Activated CD8-positive, alpha-beta memory T cell treated with anti-CD3 and anti-CD28 coated beads for 1 hour (primary cell): Measurements from ENCODE around the gene NAPA.

Experiments used
- DNase-seq, 2 donors: peaks; one replicate each; pipeline ENCODE4 v3.0.0-alpha.2; 2020; ENCODE audit warnings: low read depth in 1 of 2; ENCODE audit errors: extremely low read depth in 1 of 2

The NAPA gene

GRCh38 chr19:47514869-47515588 is at the start of gene NAPA:
Gene NAPA, minus strand, starts transcription at chr19:47515063. Its CDS starts 123 bp downstream, at chr19:47514940.
- DNase-seq = peak; percentile 100

GRCh38 chr19:47564081-47564480 is 49.2 kb upstream of the NAPA start:
- no peak for DNase-seq

- no peak for DNase-seq
Measured at GRCh38 chr19:47561440-47562057, 46.7 kb upstream of the NAPA start.

- DNase-seq = no peak
Measured at GRCh38 chr19:47560999-47561398, 46.1 kb upstream of the NAPA start.

GRCh38 chr19:47550129-47550528 is 35.3 kb upstream of the NAPA start:
- DNase-seq = no peak

- DNase-seq = no peak
Measured at GRCh38 chr19:47549261-47549862, 34.5 kb upstream of the NAPA start.

GRCh38 chr19:47547199-47547598 is 32.3 kb upstream of the NAPA start:
- DNase-seq = no peak

- no peak for DNase-seq
Measured at GRCh38 chr19:47545061-47545948, 30.4 kb upstream of the NAPA start.

GRCh38 chr19:47544476-47544875 is 29.6 kb upstream of the NAPA start:
- DNase-seq = no peak

GRCh38 chr19:47544075-47544474 is 29.2 kb upstream of the NAPA start:
- DNase-seq = no peak

- DNase-seq = no peak
Measured at GRCh38 chr19:47542030-47542475, 27.2 kb upstream of the NAPA start.

- no peak for DNase-seq
Measured at GRCh38 chr19:47541518-47541917, 26.7 kb upstream of the NAPA start.

- DNase-seq = no peak
Measured at GRCh38 chr19:47540748-47541147, 25.9 kb upstream of the NAPA start.

GRCh38 chr19:47539747-47540311 is 25.0 kb upstream of the NAPA start:
- peak in 1 of 2 donors; percentile 29 for DNase-seq

- no peak for DNase-seq
Measured at GRCh38 chr19:47538812-47539211, 23.9 kb upstream of the NAPA start.

GRCh38 chr19:47537493-47537892 is 22.6 kb upstream of the NAPA start:
- no peak for DNase-seq

GRCh38 chr19:47534628-47535027 is 19.8 kb upstream of the NAPA start:
- DNase-seq = no peak

GRCh38 chr19:47531640-47532387 is 17.0 kb upstream of the NAPA start:
- no peak for DNase-seq

- no peak for DNase-seq
Measured at GRCh38 chr19:47529018-47529742, 14.3 kb upstream of the NAPA start.
